Coronary artery (tissue), 2 donors: ENCODE measurements around the gene OLFML3.

ENCODE experiments used
- DNase-seq: peaks from one replicate; pipeline ENCODE4 v3.0.0-alpha.2; 2017; ENCODE audit warnings: low spot score
- H3K27ac ChIP-seq, 2 donors: fragments of 200-600 bp; sonication (generic); one replicate each; pipeline ENCODE4 v1.5.1; 2016 to 2019
- H3K4me3 ChIP-seq: fragments of 200-600 bp; sonication (generic); 2 replicates; pipeline ENCODE4 v1.5.1; 2016; ENCODE audit warnings: mild to moderate bottlenecking, moderate library complexity
- CTCF ChIP-seq: fragments of 200-600 bp; sonication (generic); IDR thresholded peaks from one replicate; pipeline ENCODE4 v1.5.1; 2019; ENCODE audit warnings: antibody characterized with exemption

The OLFML3 gene

DNA sequence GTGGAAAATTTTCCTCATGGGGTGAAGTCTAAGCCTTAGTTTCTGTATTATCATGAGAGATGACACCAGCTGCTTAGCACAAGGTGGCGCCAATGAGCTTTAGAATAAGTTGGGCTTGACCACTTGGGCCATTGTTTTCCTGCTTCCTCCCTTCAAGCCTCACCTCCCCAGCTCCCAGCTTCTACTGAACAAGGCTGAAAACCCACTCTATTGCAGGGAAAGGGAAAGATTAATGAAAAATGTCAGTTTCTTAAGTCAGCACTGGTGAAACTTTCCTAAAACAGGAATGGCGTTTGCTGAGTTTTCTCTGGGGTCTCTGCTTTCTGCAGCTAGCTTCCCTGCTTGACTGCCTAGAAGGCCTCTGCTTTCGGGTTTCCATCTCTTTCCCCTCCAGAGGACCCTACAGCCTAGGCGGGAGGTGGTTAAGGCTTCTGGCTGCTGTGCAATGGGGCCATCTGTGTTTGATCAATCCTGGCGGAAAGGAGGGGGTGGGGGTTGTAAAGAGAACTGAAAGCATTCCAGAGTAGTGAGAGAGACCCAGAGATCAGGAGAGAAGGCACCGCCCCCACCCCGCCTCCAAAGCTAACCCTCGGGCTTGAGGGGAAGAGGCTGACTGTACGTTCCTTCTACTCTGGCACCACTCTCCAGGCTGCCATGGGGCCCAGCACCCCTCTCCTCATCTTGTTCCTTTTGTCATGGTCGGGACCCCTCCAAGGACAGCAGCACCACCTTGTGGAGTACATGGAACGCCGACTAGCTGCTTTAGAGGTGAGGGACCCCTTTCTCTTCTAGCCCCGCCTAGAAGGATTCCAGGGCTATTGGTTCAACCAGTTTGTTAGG is at the start of gene OLFML3:
OLFML3 (plus strand) TSS at position 612 of the 840 bp plus-strand sequence; CDS start at position 655, 43 bp downstream.
- no peak for DNase-seq
- peak within 1 kb of the TSS; percentile 41 to 90 for H3K27ac ChIP-seq
- TF ChIP-seq CTCF, result no peak
- H3K4me3 ChIP-seq, result peak within 1 kb of the TSS; percentile 51

DNA sequence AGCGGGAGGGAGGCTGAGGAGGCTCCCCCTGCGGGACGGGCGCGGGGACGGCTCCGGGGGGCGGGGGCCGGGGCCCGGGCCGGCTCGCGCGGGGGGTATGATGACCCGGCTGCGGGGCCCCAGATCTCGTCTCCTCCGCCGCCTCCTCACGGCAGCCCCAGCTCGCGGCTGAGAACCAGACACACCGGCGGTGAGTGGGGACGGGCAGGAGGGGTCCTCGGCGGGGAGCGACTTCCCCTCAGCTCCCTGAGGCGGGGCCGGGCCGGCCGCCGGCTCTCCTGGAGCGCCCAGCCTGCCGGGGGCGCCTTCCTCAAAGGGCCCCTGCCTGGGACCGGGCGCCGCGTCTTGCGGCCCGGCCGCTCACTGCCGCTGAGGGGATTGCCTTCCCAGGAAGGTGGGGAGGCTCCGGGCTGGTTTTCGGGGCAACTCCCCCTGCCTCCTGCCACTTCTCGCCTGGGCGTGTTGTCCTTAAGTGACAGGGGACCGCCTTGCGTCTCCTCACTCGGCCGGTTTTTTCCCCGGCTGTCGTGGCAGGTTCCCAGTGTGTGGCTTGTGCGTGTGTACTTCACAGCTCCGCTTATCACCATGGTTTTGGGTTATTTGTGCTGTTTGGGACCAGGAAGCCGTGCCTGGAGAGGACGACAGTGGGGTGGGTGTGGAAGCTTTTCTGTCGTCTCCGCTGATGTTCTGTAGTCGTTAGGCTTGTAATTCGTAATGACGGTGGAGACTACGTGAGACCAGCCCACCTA is 49.4 kb upstream of the OLFML3 start:
- DNase-seq, result peak; percentile 82
- peak overlapping the region; percentile 91 to 98 for H3K27ac ChIP-seq
- peak overlapping the region; percentile 95 for H3K4me3 ChIP-seq
- no peak for TF ChIP-seq CTCF

DNA sequence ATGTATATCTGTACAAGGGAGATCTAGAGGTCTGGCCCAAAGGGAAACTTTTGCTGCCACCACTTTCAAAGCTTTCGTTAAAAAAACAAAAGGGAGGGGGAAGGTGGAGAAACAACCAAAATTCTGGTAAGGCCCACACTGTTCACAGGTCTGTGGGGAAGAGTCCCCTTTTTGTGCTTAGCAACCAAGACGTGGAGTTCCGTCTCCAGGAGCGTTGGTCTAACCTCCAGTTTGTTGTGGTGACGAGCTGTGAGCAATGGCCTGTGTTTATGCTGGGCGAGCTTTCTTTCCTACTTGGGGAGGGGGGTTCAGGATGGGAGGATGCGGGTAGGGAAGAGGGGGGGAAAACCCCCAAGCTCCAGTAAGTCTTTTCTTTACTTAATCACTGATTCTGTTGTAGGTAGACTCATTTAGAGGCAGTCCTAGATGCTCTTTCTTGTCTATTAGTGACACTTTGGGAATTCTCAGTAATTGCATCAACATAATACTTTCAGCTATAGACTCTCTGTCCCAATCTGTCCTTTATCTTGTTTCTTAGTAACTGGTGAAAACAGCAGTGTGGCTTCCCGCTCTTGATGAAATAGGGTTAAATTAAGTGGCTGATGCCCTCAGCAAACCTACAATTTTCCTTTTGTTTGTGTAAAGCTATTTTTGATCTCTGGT is 48.6 kb upstream of the OLFML3 start:
- TF ChIP-seq CTCF, result no peak
- Histone ChIP-seq H3K27ac (peak overlapping the region; percentile 91 to 98), H3K4me3 (peak overlapping the region; percentile 95)
- peak; percentile 75 for DNase-seq

- Histone ChIP-seq H3K4me3 (peak overlapping the region; percentile 95), H3K27ac (peak overlapping the region; percentile 75 to 91)
- no peak for DNase-seq
- no peak for TF ChIP-seq CTCF
Observed at GRCh38 chr1:113931451-113931851, 47.8 kb upstream of the OLFML3 start.

- no peak overlapping the region for H3K4me3 ChIP-seq
- DNase-seq, result no peak
- no peak overlapping the region for H3K27ac ChIP-seq
- TF ChIP-seq CTCF, result no peak
Observed at GRCh38 chr1:113934006-113934405, 45.3 kb upstream of the OLFML3 start.

DNA sequence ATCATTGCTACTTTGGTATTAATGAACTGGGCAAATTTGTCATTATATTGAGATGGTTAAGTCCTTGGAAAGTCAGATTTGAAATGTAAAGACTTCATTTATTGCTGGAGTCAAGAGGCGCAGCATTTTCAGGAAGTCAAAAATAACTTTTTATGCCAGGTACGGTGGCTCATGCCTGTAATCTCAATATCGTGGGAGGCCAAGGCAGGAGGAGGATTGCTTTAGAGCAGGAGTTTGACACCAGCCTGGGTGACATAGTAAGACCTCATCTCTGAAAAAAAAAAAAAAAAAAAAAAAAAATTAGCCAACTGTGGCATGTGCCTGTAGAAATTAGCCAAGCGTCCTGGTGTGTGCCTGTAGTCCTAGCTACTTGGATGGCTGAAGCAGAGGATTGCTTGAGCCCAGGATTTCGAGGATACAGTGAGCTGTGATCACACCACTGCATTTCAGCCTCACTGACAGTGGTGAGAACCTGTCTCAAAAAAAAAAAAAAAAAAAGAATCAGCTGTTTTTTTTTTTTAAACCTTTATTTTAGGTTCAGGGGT is 44.7 kb upstream of the OLFML3 start:
- no peak for DNase-seq
- TF ChIP-seq CTCF, result no peak
- H3K27ac ChIP-seq, result no peak overlapping the region
- H3K4me3 ChIP-seq, result no peak overlapping the region
